GM10266 (cell line): ENCODE results near the gene MYF5.

Source experiments
- DNase-seq: peaks from one replicate; pipeline ENCODE4 v3.0.0; 2012; ENCODE audit errors: extremely low spot score
- CTCF ChIP-seq: IDR thresholded peaks from 2 replicates; pipeline ENCODE4 v1.5.1; 2012; ENCODE audit warnings: mild to moderate bottlenecking, low read depth; ENCODE audit not compliant: control insufficient read depth, insufficient read depth; ENCODE audit errors: missing control alignments

MYF5 gene

GRCh38 chr12:80763874-80764273, 47.2 kb downstream of the MYF5 start:
- DNase-seq = peak; percentile 8
- TF ChIP-seq CTCF = peak; percentile 33

- DNase-seq = no peak
- TF ChIP-seq CTCF = no peak
Measured at GRCh38 chr12:80766210-80766609, 49.5 kb downstream of the MYF5 start.

GRCh38 chr12:80766897-80767296, 50.2 kb downstream of the MYF5 start:
- no peak for DNase-seq
- TF ChIP-seq CTCF = no peak
